HG02852 (cell line): ENCODE data around the gene GSG1L2.
"Not testable (repeated sequence)": the region's sequence is repeated elsewhere in the genome, so short reads cannot be mapped to it uniquely, and the experiment has no call there.

Source experiments
- ATAC-seq: cut with Tn5 transposase; IDR thresholded peaks from one replicate; pipeline ENCODE4 v1.9.1; 2021; ENCODE audit warnings: mild to moderate bottlenecking, moderate library complexity; ENCODE audit not compliant: unreplicated experiment

The GSG1L2 gene

DNA sequence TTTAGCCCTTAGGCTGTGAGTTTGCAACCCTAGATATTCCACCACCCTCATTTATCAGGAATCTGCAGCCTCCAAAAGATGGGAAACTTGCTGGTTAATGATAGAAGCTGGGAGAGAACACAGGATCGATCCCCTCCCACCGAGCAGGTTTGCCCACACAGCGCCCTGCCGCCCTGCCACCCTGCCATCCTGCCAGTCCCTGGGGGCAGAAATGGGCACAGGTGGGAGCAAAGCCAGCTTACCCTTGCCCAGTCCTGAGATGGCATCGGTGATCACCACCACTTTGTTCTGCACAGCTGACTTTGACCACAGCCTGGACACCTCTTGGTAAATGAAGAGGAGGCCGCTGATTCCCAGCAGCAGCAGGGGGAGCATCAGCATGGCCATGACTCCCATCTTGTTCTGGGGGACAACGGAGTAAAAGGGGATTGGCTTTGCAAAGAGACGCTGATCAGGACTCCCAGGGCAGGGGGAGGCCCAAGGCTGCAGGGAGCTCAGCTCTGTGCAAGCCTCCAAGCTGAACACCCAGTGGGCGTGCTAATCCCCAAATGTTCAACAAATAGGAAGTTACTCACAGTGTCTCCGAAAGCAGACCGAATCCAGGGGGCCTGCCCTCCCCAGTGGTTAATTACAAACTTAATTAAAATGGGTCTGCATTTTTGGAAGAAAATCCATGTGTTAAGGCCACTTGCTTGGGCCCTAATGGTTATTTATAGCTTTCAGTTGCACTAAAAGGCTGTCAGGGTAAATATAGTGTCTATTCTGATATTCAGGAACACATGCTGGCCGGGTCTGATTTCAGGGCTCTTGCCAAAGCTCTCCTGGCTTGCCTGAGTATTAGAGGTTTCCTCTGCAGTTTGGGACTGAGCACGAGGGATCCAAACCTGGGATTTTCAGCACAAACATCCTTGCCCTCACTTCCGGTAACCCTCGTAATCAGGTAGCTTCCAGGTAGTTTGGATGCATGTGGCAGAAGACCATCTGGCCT, 30.7 kb downstream of the GSG1L2 start, which contains the start of gene DHRS7C:
Gene DHRS7C, minus strand, starts transcription at position 704 of the 988 bp plus-strand sequence. Its CDS starts 308 bp downstream, at position 396.
- no peak for ATAC-seq

- ATAC-seq, result no peak
Observed at GRCh38 chr17:9790316-9790715, 31.6 kb downstream of the GSG1L2 start.

GRCh38 chr17:9788601-9789000, 33.3 kb downstream of the GSG1L2 start:
- ATAC-seq, result no peak

- no peak for ATAC-seq
Observed at GRCh38 chr17:9784544-9784943, 37.3 kb downstream of the GSG1L2 start.

DNA sequence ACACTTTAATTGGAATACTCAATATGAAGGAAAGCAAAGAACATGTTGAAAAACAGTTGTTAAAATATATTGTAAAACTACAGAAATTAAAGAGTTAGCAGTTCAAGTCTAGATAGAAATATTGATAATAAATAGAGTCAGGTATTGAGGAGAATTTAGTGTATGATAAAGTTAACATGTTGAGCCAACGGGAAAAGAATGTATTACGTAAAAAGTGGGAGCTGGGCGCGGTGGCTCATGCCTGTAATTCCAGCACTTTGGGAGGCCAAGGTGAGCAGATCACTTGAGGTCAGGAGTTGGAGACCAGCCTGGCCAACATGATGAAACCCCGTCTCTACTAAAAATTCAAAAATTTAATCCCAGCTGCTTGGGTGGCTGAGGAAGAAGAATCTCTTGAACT, 38.4 kb downstream of the GSG1L2 start:
- not testable (repeated sequence) for ATAC-seq

DNA sequence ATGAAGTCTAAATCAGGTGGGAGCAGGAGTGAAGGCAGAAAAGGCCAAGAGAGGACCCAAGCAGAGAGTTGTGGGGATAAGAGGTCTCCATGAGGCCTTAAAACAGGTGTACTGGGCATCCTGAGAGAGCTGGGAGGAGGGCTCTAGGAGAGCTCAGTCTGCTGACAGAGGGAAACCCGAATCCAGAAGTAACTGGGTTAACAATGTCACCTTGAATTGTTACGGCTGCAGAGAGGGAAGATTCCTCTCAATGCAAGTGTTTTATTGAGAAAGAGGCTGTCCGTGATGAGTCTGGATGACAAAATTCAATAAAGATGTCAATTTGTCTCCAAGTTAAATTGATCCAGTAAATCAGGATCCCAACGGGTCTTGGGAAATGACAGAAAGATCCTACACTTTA, 38.8 kb downstream of the GSG1L2 start:
- no peak for ATAC-seq

DNA sequence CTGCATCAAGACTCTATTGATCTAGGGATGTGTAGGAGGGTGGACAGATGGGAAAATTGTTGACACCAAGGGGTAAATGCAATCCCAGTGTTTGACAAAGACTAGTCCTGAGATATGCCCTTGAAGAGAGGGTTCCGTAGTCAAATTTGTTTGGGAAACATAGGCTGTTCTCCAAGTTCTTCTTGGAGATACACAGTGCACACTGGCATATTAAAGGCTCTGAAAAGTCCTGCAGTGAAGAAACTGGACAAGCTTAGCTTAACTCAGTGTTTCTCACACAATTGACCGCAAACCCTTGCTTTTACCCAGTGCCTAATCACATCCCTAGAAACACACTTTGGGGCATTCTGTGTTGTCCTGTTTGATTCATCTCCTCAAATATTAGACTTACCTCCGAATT, 41.3 kb downstream of the GSG1L2 start:
- ATAC-seq, result no peak

- ATAC-seq, result no peak
Observed at GRCh38 chr17:9776911-9777310, 45.0 kb downstream of the GSG1L2 start.

DNA sequence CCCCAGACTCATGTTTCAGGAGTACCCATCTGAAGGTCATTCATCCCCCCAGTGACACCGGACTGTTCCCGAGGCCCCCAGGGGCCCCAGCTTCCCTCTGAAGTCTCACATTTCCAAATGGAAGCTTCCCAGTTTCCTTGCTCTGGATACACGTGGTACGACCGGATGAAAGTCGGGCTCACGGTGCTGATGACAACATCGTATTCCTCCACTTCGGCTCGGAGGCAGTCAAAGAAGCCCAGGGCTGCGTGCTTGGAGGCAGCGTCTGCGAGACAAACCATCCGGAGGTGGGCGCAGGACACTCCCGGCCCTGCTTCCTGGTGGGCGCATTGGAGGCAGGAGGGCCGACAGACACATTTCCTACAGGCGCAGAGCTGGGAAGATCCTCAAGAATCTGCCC, 49.2 kb downstream of the GSG1L2 start:
- no peak for ATAC-seq

DNA sequence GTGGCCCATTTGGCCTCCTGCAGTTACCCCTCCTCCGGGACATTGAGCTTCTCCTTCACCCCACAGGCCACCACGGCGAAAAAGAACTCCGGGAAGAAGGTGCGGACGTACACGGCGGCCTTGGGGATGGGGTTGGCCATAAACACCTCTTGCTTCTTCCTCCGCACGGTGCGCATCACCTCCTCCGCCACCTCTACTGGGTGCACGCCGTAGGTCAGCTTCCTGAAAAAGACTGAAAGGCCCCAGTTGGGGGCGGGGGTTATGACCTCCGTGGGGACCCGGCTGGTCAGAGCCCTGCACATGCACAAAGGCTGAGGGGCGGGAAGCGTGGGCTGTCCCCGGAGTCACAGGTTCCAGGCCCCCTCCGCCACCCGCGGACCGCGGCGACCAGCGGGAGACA, 50.4 kb downstream of the GSG1L2 start:
- ATAC-seq, result no peak

GRCh38 chr17:9769036-9769695, 52.7 kb downstream of the GSG1L2 start:
- ATAC-seq, result no peak

- no peak for ATAC-seq
Observed at GRCh38 chr17:9768381-9768934, 53.4 kb downstream of the GSG1L2 start.

GRCh38 chr17:9767432-9767991, 54.4 kb downstream of the GSG1L2 start:
- ATAC-seq, result no peak

DNA sequence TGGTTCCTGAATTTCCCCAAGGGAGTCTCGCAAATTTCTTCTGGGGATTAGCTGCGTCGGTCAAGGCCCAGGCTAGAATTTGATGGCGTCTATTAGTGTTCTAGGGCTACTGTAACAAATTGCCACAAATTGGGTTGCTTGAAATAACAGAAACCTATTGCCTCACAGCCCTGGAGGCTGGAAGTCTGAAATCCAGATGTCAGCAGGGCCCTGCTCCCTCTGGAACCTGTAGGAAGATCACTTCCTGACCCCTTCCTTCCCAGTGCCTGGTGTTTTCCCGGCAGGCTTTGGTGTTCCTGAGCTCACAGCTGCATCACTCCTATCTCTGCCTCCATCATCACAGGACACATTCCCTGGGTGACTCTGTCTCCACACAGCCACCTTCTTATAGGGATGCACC, 54.9 kb downstream of the GSG1L2 start:
- no peak for ATAC-seq

DNA sequence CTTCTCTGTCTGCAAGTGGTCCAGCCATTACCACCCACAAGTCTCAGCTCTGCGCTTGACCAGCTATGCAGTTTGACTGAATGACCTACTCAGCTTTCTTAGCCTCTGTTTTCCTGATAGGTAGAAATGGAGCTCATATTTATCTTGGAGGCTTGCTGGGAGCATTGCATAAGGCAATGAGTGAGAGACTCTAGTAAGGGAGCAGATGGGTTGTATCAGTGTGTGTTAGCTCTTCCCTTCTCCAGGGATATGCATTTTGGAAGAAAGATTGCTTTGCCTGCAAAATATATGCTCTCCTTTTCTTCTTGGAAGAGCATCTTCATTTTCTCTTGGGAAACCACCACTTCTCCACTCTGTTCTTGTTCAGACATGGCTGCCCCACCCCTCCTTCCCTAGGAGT, 56.6 kb downstream of the GSG1L2 start:
- ATAC-seq, result no peak

- ATAC-seq, result no peak
Observed at GRCh38 chr17:9763643-9764042, 58.2 kb downstream of the GSG1L2 start.

GRCh38 chr17:9760266-9760665, 61.6 kb downstream of the GSG1L2 start:
- no peak for ATAC-seq

GRCh38 chr17:9755083-9755482, 66.8 kb downstream of the GSG1L2 start:
- ATAC-seq, result no peak
